Osteoblast (primary cell): ENCODE results near the gene OR4Q2. TPM values are rescaled to one million over a fixed set of nuclear protein-coding genes. Genes with fewer than 3 reads are reported as not detected.

Source experiments
- DNase-seq: peaks from one replicate; pipeline ENCODE4 v3.0.0; 2011; ENCODE audit warnings: low spot score, mixed read lengths; ENCODE audit not compliant: insufficient read length; ENCODE audit errors: missing footprints
- H2AFZ ChIP-seq: 2 replicates; pipeline ENCODE4 v1.6.0; 2011; ENCODE audit warnings: mild to moderate bottlenecking, low read length
- H3K27ac ChIP-seq: 2 replicates; pipeline ENCODE4 v1.5.1; 2011; ENCODE audit warnings: mild to moderate bottlenecking, low read depth, low read length, moderate library complexity
- H3K27me3 ChIP-seq: 2 replicates; pipeline ENCODE4 v1.6.0; 2012; ENCODE audit warnings: mild to moderate bottlenecking, control low read depth, inconsistent platforms, low read length, moderate library complexity; ENCODE audit not compliant: insufficient read depth
- H3K36me3 ChIP-seq: 2 replicates; pipeline ENCODE4 v1.5.1; 2011; ENCODE audit warnings: mild to moderate bottlenecking, low read length, control low read depth, moderate library complexity; ENCODE audit not compliant: insufficient read depth
- H3K4me1 ChIP-seq: 2 replicates; pipeline ENCODE4 v1.5.1; 2011; ENCODE audit warnings: mild to moderate bottlenecking, low read length, control low read depth, moderate library complexity; ENCODE audit not compliant: insufficient read depth
- H3K4me2 ChIP-seq: 2 replicates; pipeline ENCODE4 v1.6.0; 2011; ENCODE audit warnings: mild to moderate bottlenecking, low read length; ENCODE audit not compliant: insufficient read depth
- H3K4me3 ChIP-seq: fragments of 200-600 bp; sonication (generic); 3 replicates; pipeline ENCODE4 v1.5.1; 2012; ENCODE audit warnings: mild to moderate bottlenecking, low read length, inconsistent platforms; ENCODE audit not compliant: insufficient read depth
- H3K79me2 ChIP-seq: 2 replicates; pipeline ENCODE4 v1.6.0; 2012; ENCODE audit warnings: mild to moderate bottlenecking, low read length, control low read depth, inconsistent platforms; ENCODE audit not compliant: insufficient read depth
- H3K9me3 ChIP-seq: 2 replicates; pipeline ENCODE4 v1.5.1; 2011; ENCODE audit warnings: low read depth, low read length, control low read depth
- H4K20me1 ChIP-seq: 2 replicates; pipeline ENCODE4 v1.6.0; 2012; ENCODE audit warnings: mild to moderate bottlenecking, low read length, control low read depth; ENCODE audit not compliant: insufficient read depth
- CTCF ChIP-seq: IDR thresholded peaks from 2 replicates; pipeline ENCODE4 v1.5.1; 2011; ENCODE audit warnings: mild to moderate bottlenecking, low read depth, low read length, moderate library complexity; ENCODE audit errors: extremely low read depth
- total RNA-seq: library from RNA; depleted of rRNA; stranded (reverse); fragments of >200 nt; gene quantifications from 2 replicates; pipeline ENCODE4 v1.2.3, GENCODE V29; 2012

Gene OR4Q2
- total RNA-seq, 1 donor = not detected

- Histone ChIP-seq H3K9me3 (no peaks in the 10 kb centered on the region), H3K4me3 (no peak overlapping the region), H3K36me3 (no peaks in the 10 kb centered on the region), H3K27ac (no peak overlapping the region), H4K20me1 (no peaks in the 10 kb centered on the region), H3K27me3 (no peaks in the 10 kb centered on the region), H2AFZ (no peak overlapping the region), H3K79me2 (no peaks in the 10 kb centered on the region), H3K4me1 (no peaks in the 10 kb centered on the region), H3K4me2 (no peak overlapping the region)
- DNase-seq = no peak
- no peak for TF ChIP-seq CTCF
These were observed 8.5 kb upstream of the OR4Q2 start for GRCh38 chr14:19993438-19993837.

GRCh38 chr14:20002319-20002718 is 356 bp downstream of the OR4Q2 start:
- H3K27ac ChIP-seq = no peak overlapping the region
- H3K36me3 ChIP-seq = no peaks in the 10 kb centered on the region
- H3K4me3 ChIP-seq = no peak overlapping the region
- H3K79me2 ChIP-seq = no peaks in the 10 kb centered on the region
- no peaks in the 10 kb centered on the region for H4K20me1 ChIP-seq
- H2AFZ ChIP-seq = no peak overlapping the region
- H3K27me3 ChIP-seq = no peaks in the 10 kb centered on the region
- DNase-seq = no peak
- no peak overlapping the region for H3K4me2 ChIP-seq
- no peak for TF ChIP-seq CTCF
- H3K4me1 ChIP-seq = no peaks in the 10 kb centered on the region
- H3K9me3 ChIP-seq = peaks cover 5% of the 10 kb centered on the region

- H2AFZ ChIP-seq = no peak overlapping the region
- H3K4me1 ChIP-seq = no peaks in the 10 kb centered on the region
- H3K27ac ChIP-seq = no peak overlapping the region
- no peaks in the 10 kb centered on the region for H3K36me3 ChIP-seq
- H3K27me3 ChIP-seq = no peaks in the 10 kb centered on the region
- no peak for TF ChIP-seq CTCF
- no peak overlapping the region for H3K4me2 ChIP-seq
- no peak for DNase-seq
- H3K79me2 ChIP-seq = no peaks in the 10 kb centered on the region
- no peak overlapping the region for H3K4me3 ChIP-seq
- H3K9me3 ChIP-seq = peaks cover 6% of the 10 kb centered on the region
- no peaks in the 10 kb centered on the region for H4K20me1 ChIP-seq
These were observed 6.2 kb downstream of the OR4Q2 start for GRCh38 chr14:20008156-20008555.

GRCh38 chr14:20019257-20019865 is 17.4 kb downstream of the OR4Q2 start, which contains the start of gene OR4K14:
TSS of gene OR4K14 (minus strand) at chr14:20019307. CDS start at chr14:20015193, 4,114 bp downstream.
- Histone ChIP-seq H3K9me3 (peaks cover under 1% of the 10 kb centered on the region), H3K36me3 (no peaks in the 10 kb centered on the region), H4K20me1 (no peaks in the 10 kb centered on the region), H3K4me1 (no peaks in the 10 kb centered on the region), H3K4me3 (no peak within 1 kb of the TSS), H2AFZ (no peak within 1 kb of the TSS), H3K4me2 (no peak within 1 kb of the TSS), H3K79me2 (no peaks in the 10 kb centered on the region), H3K27ac (no peak within 1 kb of the TSS), H3K27me3 (no peaks in the 10 kb centered on the region)
- no peak for TF ChIP-seq CTCF
- DNase-seq = no peak
